SK-N-SH treated with all-trans-retinoic acid at 6 μM for 48 hours (cell line): ENCODE results near the gene COL6A1.

Experiments
- ATAC-seq: fragments of 200-7000 bp; cut with Tn5 transposase; 3 replicates; pipeline ENCODE4 v1.9.1; 2020; ENCODE audit warnings: mild to moderate bottlenecking, moderate library complexity
- ARNTL ChIP-seq: fragments of 450-650 bp; formaldehyde crosslinking; IDR thresholded peaks from 2 replicates; pipeline ENCODE4 v1.5.0; 2020; ENCODE audit warnings: low read depth, mild to moderate bottlenecking, moderate library complexity, borderline replicate concordance
- BACH2 ChIP-seq: fragments of 250-450 bp; sonication (Bioruptor Pico); IDR thresholded peaks from 2 replicates; pipeline ENCODE4 v1.9.0; 2021; ENCODE audit warnings: mild to moderate bottlenecking, borderline replicate concordance
- CREB5 ChIP-seq: fragments of 250-450 bp; sonication (Bioruptor Pico); IDR thresholded peaks from 2 replicates; pipeline ENCODE4 v1.5.1; 2020; ENCODE audit warnings: low read depth, mild to moderate bottlenecking, moderate library complexity
- CSDC2 ChIP-seq: fragments of 250-450 bp; sonication (Bioruptor Pico); IDR thresholded peaks from 2 replicates; pipeline ENCODE4 v1.5.0; 2020; ENCODE audit warnings: mild to moderate bottlenecking, moderate library complexity
- CSRNP3 ChIP-seq: fragments of 250-450 bp; sonication (Bioruptor Pico); IDR thresholded peaks from 2 replicates; pipeline ENCODE4 v1.5.1; 2021; ENCODE audit warnings: mild to moderate bottlenecking, moderate library complexity
- ESRRG ChIP-seq: fragments of 250-450 bp; sonication (Bioruptor Pico); IDR thresholded peaks from 2 replicates; pipeline ENCODE4 v1.6.1; 2021; ENCODE audit warnings: mild to moderate bottlenecking
- GLIS3 ChIP-seq: fragments of 250-450 bp; sonication (Bioruptor Pico); IDR thresholded peaks from 2 replicates; pipeline ENCODE4 v1.5.0; 2020; ENCODE audit warnings: mild to moderate bottlenecking, moderate library complexity
- ISL1 ChIP-seq: fragments of 250-450 bp; sonication (Bioruptor Pico); IDR thresholded peaks from 2 replicates; pipeline ENCODE4 v2.1.2; 2022; ENCODE audit warnings: mild to moderate bottlenecking, moderate library complexity
- OSR1 ChIP-seq: fragments of 250-450 bp; sonication (Bioruptor Pico); IDR thresholded peaks from 2 replicates; pipeline ENCODE4 v1.8.0; 2022; ENCODE audit warnings: moderate library complexity, mild to moderate bottlenecking, inconsistent platforms
- PATZ1 ChIP-seq: fragments of 250-450 bp; sonication (Bioruptor Pico); IDR thresholded peaks from 2 replicates; pipeline ENCODE4 v1.8.0; 2020; ENCODE audit warnings: mild to moderate bottlenecking, moderate library complexity, borderline replicate concordance
- POU6F1 ChIP-seq: fragments of 250-450 bp; sonication (Bioruptor Pico); IDR thresholded peaks from 2 replicates; pipeline ENCODE4 v1.8.0; 2021; ENCODE audit warnings: low read depth, mild to moderate bottlenecking, moderate library complexity, borderline replicate concordance
- PPARA ChIP-seq: fragments of 250-450 bp; sonication (Bioruptor Pico); IDR thresholded peaks from 2 replicates; pipeline ENCODE4 v1.5.0; 2020; ENCODE audit warnings: mild to moderate bottlenecking, borderline replicate concordance
- RARB ChIP-seq: fragments of 250-450 bp; sonication (Bioruptor Pico); IDR thresholded peaks from 2 replicates; pipeline ENCODE4 v1.8.0; 2021; ENCODE audit warnings: mild to moderate bottlenecking, moderate library complexity
- SNAI2 ChIP-seq: fragments of 250-450 bp; sonication (Bioruptor Pico); IDR thresholded peaks from 2 replicates; pipeline ENCODE4 v1.5.0; 2020; ENCODE audit warnings: mild to moderate bottlenecking, moderate library complexity
- TCF4 ChIP-seq: fragments of 250-450 bp; sonication (Bioruptor Pico); IDR thresholded peaks from 2 replicates; pipeline ENCODE4 v1.8.0; 2021; ENCODE audit warnings: mild to moderate bottlenecking, moderate library complexity, borderline replicate concordance
- TSHZ2 ChIP-seq: fragments of 250-450 bp; sonication (Bioruptor Pico); IDR thresholded peaks from 2 replicates; pipeline ENCODE4 v1.5.0; 2020; ENCODE audit warnings: mild to moderate bottlenecking, moderate library complexity
- ZC3H10 ChIP-seq: fragments of 250-450 bp; sonication (Bioruptor Pico); IDR thresholded peaks from 2 replicates; pipeline ENCODE4 v1.5.1; 2021; ENCODE audit warnings: mild to moderate bottlenecking, moderate library complexity
- ZFP3 ChIP-seq: fragments of 250-450 bp; sonication (Bioruptor Pico); IDR thresholded peaks from 2 replicates; pipeline ENCODE4 v1.5.0; 2020; ENCODE audit warnings: mild to moderate bottlenecking, moderate library complexity
- ZFP30 ChIP-seq: fragments of 450-650 bp; formaldehyde crosslinking; IDR thresholded peaks from 2 replicates; pipeline ENCODE4 v1.5.0; 2022; ENCODE audit warnings: mild to moderate bottlenecking, moderate library complexity
- ZNF565 ChIP-seq: fragments of 450-650 bp; formaldehyde crosslinking; conservative IDR thresholded peaks from 2 replicates; pipeline ENCODE4 v1.5.0; 2020; ENCODE audit warnings: low read depth, mild to moderate bottlenecking, moderate library complexity
- ZNF70 ChIP-seq: fragments of 450-650 bp; formaldehyde crosslinking; IDR thresholded peaks from 2 replicates; pipeline ENCODE4 v1.5.0; 2020; ENCODE audit warnings: mild to moderate bottlenecking, moderate library complexity
- ZNF8 ChIP-seq: fragments of 450-650 bp; formaldehyde crosslinking; IDR thresholded peaks from 2 replicates; pipeline ENCODE4 v1.5.0; 2020; ENCODE audit warnings: mild to moderate bottlenecking, moderate library complexity

Gene COL6A1

GRCh38 chr21:45982092-45982757 lies 655 bp downstream of the COL6A1 start (continued):
- no peak for TF ChIP-seq PPARA (CRISPR knock-in tag)
- TF ChIP-seq BACH2 = no peak
- no peak for TF ChIP-seq OSR1 (CRISPR knock-in tag)
- no peak for TF ChIP-seq ISL1 (CRISPR knock-in tag)
- no peak for TF ChIP-seq ZFP30 (CRISPR knock-in tag)
- no peak for TF ChIP-seq TCF4 (CRISPR knock-in tag)
- TF ChIP-seq GLIS3 (CRISPR knock-in tag) = no peak
- no peak for TF ChIP-seq ZFP3 (CRISPR knock-in tag)
- TF ChIP-seq ZC3H10 (CRISPR knock-in tag) = no peak
- TF ChIP-seq ZNF565 (CRISPR knock-in tag) = no peak
- TF ChIP-seq ESRRG (CRISPR knock-in tag) = no peak
- TF ChIP-seq ARNTL (CRISPR knock-in tag) = no peak
- TF ChIP-seq RARB (CRISPR knock-in tag) = no peak

GRCh38 chr21:45982758-45983648 lies 1.4 kb downstream of the COL6A1 start:
- ATAC-seq = no peak
- TF ChIP-seq SNAI2 (CRISPR knock-in tag) (no peak), ARNTL (CRISPR knock-in tag) (no peak), ZNF70 (CRISPR knock-in tag) (no peak), ESRRG (CRISPR knock-in tag) (no peak)

GRCh38 chr21:45983649-45983965 lies 2.0 kb downstream of the COL6A1 start:
- ATAC-seq = no peak
- no peak for TF ChIP-seq ZFP30 (CRISPR knock-in tag)
- no peak for TF ChIP-seq ZNF565 (CRISPR knock-in tag)
- TF ChIP-seq BACH2 = no peak
- no peak for TF ChIP-seq ARNTL (CRISPR knock-in tag)
- no peak for TF ChIP-seq TSHZ2 (CRISPR knock-in tag)
- TF ChIP-seq CSRNP3 (CRISPR knock-in tag) = no peak
- TF ChIP-seq ISL1 (CRISPR knock-in tag) = no peak
- TF ChIP-seq ZNF8 (CRISPR knock-in tag) = no peak
- no peak for TF ChIP-seq SNAI2 (CRISPR knock-in tag)
- TF ChIP-seq OSR1 (CRISPR knock-in tag) = no peak
- TF ChIP-seq RARB (CRISPR knock-in tag) = no peak
- TF ChIP-seq CSDC2 (CRISPR knock-in tag) = no peak
- TF ChIP-seq CREB5 (CRISPR knock-in tag) = no peak
- TF ChIP-seq ZC3H10 (CRISPR knock-in tag) = no peak
- TF ChIP-seq POU6F1 (CRISPR knock-in tag) = no peak
- no peak for TF ChIP-seq GLIS3 (CRISPR knock-in tag)
- TF ChIP-seq ZNF70 (CRISPR knock-in tag) = no peak
- TF ChIP-seq PATZ1 (CRISPR knock-in tag) = no peak
- no peak for TF ChIP-seq TCF4 (CRISPR knock-in tag)
- TF ChIP-seq ESRRG (CRISPR knock-in tag) = no peak
